EL (cell line): ENCODE data around the gene NR3C1.
A peak's percentile ranks its signal among the peaks of the same experiment; 100 is the strongest.

Source experiments
- DNase-seq: peaks from one replicate; pipeline ENCODE4 v3.0.0-alpha.2; 2016

Gene NR3C1

GRCh38 chr5:143302341-143303045 is 101.0 kb downstream of the NR3C1 start:
- DNase-seq: peak; percentile 59

GRCh38 chr5:143297756-143298155 is 105.7 kb downstream of the NR3C1 start:
- DNase-seq: no peak

GRCh38 chr5:143290125-143290524 is 113.4 kb downstream of the NR3C1 start:
- no peak for DNase-seq

GRCh38 chr5:143284521-143284920 is 119.0 kb downstream of the NR3C1 start:
- DNase-seq: no peak

- DNase-seq: no peak
Observed at GRCh38 chr5:143284002-143284401, 119.5 kb downstream of the NR3C1 start.

GRCh38 chr5:143281226-143281625 is 122.3 kb downstream of the NR3C1 start:
- DNase-seq: no peak

- DNase-seq: peak; percentile 28
Observed at GRCh38 chr5:143279698-143280097, 123.8 kb downstream of the NR3C1 start.

GRCh38 chr5:143277536-143277935 is 126.0 kb downstream of the NR3C1 start:
- no peak for DNase-seq

GRCh38 chr5:143275512-143276363 is 127.7 kb downstream of the NR3C1 start:
- no peak for DNase-seq

- DNase-seq: no peak
Observed at GRCh38 chr5:143274952-143275351, 128.5 kb downstream of the NR3C1 start.

GRCh38 chr5:143271431-143271830 is 132.1 kb downstream of the NR3C1 start:
- no peak for DNase-seq

- DNase-seq: no peak
Observed at GRCh38 chr5:143268388-143268787, 135.1 kb downstream of the NR3C1 start.

- DNase-seq: no peak
Observed at GRCh38 chr5:143267186-143267585, 136.3 kb downstream of the NR3C1 start.

GRCh38 chr5:143265995-143266394 is 137.5 kb downstream of the NR3C1 start:
- no peak for DNase-seq

- no peak for DNase-seq
Observed at GRCh38 chr5:143263272-143263810, 140.1 kb downstream of the NR3C1 start.

- peak; percentile 88 for DNase-seq
Observed at GRCh38 chr5:143262393-143263174, 140.9 kb downstream of the NR3C1 start.

- DNase-seq: peak; percentile 72
Observed at GRCh38 chr5:143261748-143262392, 141.6 kb downstream of the NR3C1 start.

GRCh38 chr5:143259254-143259605 is 144.3 kb downstream of the NR3C1 start:
- DNase-seq: no peak

GRCh38 chr5:143258559-143259253 is 144.8 kb downstream of the NR3C1 start:
- peak; percentile 79 for DNase-seq

GRCh38 chr5:143254819-143255218 is 148.7 kb downstream of the NR3C1 start:
- DNase-seq: no peak

GRCh38 chr5:143251946-143252345 is 151.5 kb downstream of the NR3C1 start:
- DNase-seq: no peak

- no peak for DNase-seq
Observed at GRCh38 chr5:143251190-143251589, 152.3 kb downstream of the NR3C1 start.
